GM12878 (cell line): ENCODE measurements around the gene PTPRF.

Experiments
- HDAC6 ChIP-seq: fragments of 200-600 bp; sonication (generic); IDR thresholded peaks from one replicate; pipeline ENCODE4 v1.8.0; 2017; ENCODE audit warnings: antibody characterized with exemption; ENCODE audit not compliant: unreplicated experiment
- PKNOX1 ChIP-seq: fragments of 450-650 bp; IDR thresholded peaks from 2 replicates; pipeline ENCODE4 v1.6.1; 2016; ENCODE audit warnings: mild to moderate bottlenecking
- POLR2AphosphoS5 ChIP-seq: IDR thresholded peaks from 2 replicates; pipeline ENCODE4 v1.6.1; 2011; ENCODE audit warnings: mild to moderate bottlenecking, low read length, inconsistent platforms
- YY1 ChIP-seq: IDR thresholded peaks from 2 replicates; pipeline ENCODE4 v1.6.1; 2011; ENCODE audit warnings: low read depth, mild to moderate bottlenecking, low read length
- TF ChIP-seq, protein P1 (sequence below), 3 experiments: IDR thresholded peaks in 2 of 3; conservative IDR thresholded peaks in 1 of 3; 2 replicates each; pipeline ENCODE4 v1.5.1; 2011; ENCODE audit warnings: low read depth in 3 of 3, low read length in 3 of 3, mild to moderate bottlenecking in 3 of 3, control low read depth in 2 of 3, moderate library complexity in 2 of 3, inconsistent platforms in 1 of 3, mixed read lengths in 1 of 3; ENCODE audit not compliant: control insufficient read depth in 2 of 3, insufficient read depth in 1 of 3; ENCODE audit errors: extremely low read depth in 1 of 3
- TF ChIP-seq, protein P2 (sequence below): fragments of 450-650 bp; IDR thresholded peaks from 2 replicates; pipeline ENCODE4 v1.6.1; 2017; ENCODE audit warnings: mild to moderate bottlenecking

GRCh38 chr1:43543567-43543966 is 12.9 kb downstream of the PTPRF start:
- TF ChIP-seq, protein P1, sequence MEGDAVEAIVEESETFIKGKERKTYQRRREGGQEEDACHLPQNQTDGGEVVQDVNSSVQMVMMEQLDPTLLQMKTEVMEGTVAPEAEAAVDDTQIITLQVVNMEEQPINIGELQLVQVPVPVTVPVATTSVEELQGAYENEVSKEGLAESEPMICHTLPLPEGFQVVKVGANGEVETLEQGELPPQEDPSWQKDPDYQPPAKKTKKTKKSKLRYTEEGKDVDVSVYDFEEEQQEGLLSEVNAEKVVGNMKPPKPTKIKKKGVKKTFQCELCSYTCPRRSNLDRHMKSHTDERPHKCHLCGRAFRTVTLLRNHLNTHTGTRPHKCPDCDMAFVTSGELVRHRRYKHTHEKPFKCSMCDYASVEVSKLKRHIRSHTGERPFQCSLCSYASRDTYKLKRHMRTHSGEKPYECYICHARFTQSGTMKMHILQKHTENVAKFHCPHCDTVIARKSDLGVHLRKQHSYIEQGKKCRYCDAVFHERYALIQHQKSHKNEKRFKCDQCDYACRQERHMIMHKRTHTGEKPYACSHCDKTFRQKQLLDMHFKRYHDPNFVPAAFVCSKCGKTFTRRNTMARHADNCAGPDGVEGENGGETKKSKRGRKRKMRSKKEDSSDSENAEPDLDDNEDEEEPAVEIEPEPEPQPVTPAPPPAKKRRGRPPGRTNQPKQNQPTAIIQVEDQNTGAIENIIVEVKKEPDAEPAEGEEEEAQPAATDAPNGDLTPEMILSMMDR (IDR thresholded peaks at IDR 0.05 in 2 of 3, conservative IDR thresholded peaks at IDR 0.05 in 1 of 3; ENCODE audit: control insufficient read depth in 2 of 3, extremely low read depth in 1 of 3, insufficient read depth in 1 of 3, low read depth in 3 of 3, low read length in 3 of 3), result no peak
- no peak for TF ChIP-seq HDAC6
- TF ChIP-seq, protein P2, sequence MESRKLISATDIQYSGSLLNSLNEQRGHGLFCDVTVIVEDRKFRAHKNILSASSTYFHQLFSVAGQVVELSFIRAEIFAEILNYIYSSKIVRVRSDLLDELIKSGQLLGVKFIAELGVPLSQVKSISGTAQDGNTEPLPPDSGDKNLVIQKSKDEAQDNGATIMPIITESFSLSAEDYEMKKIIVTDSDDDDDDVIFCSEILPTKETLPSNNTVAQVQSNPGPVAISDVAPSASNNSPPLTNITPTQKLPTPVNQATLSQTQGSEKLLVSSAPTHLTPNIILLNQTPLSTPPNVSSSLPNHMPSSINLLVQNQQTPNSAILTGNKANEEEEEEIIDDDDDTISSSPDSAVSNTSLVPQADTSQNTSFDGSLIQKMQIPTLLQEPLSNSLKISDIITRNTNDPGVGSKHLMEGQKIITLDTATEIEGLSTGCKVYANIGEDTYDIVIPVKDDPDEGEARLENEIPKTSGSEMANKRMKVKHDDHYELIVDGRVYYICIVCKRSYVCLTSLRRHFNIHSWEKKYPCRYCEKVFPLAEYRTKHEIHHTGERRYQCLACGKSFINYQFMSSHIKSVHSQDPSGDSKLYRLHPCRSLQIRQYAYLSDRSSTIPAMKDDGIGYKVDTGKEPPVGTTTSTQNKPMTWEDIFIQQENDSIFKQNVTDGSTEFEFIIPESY, result no peak
- no peak for TF ChIP-seq POLR2AphosphoS5
- TF ChIP-seq YY1, result no peak
- TF ChIP-seq PKNOX1, result no peak
